HepG2 (cell line): ENCODE measurements around the gene RMI2. TPM values are rescaled to one million over a fixed set of nuclear protein-coding genes. Genes with fewer than 3 reads are reported as not detected.

Source experiments
- BHLHE40 ChIP-seq: IDR thresholded peaks from 2 replicates; pipeline ENCODE4 v1.6.1; 2011; ENCODE audit warnings: low read length, improper control_type of control experiment
- BRD4 ChIP-seq: sonication (generic); formaldehyde crosslinking; IDR thresholded peaks from 2 replicates; pipeline ENCODE4 v1.4.0; 2020; ENCODE audit warnings: missing genetic modification reagents
- CEBPZ ChIP-seq: IDR thresholded peaks from 2 replicates; pipeline ENCODE4 v1.6.1; 2012; ENCODE audit warnings: low read length, improper control_type of control experiment
- CHD2 ChIP-seq: IDR thresholded peaks from 2 replicates; pipeline ENCODE4 v1.6.1; 2011; ENCODE audit warnings: low read depth, low read length, improper control_type of control experiment
- FOXO1 ChIP-seq: sonication (generic); formaldehyde crosslinking; IDR thresholded peaks from 2 replicates; pipeline ENCODE4 v1.4.0; 2020; ENCODE audit warnings: missing genetic modification reagents
- GPN1 ChIP-seq: sonication (generic); formaldehyde crosslinking; IDR thresholded peaks from 2 replicates; pipeline ENCODE4 v1.5.1; 2020; ENCODE audit warnings: missing genetic modification reagents, borderline replicate concordance
- MNT ChIP-seq: fragments of 450-650 bp; IDR thresholded peaks from 2 replicates; pipeline ENCODE4 v1.6.1; 2016
- ONECUT2 ChIP-seq: sonication (generic); formaldehyde crosslinking; IDR thresholded peaks from 2 replicates; pipeline ENCODE4 v1.4.0; 2020; ENCODE audit warnings: missing genetic modification reagents
- REPIN1 ChIP-seq: sonication (generic); formaldehyde crosslinking; IDR thresholded peaks from 2 replicates; pipeline ENCODE4 v1.8.0; 2022; ENCODE audit warnings: missing genetic modification reagents, low read depth, mild to moderate bottlenecking, borderline replicate concordance
- RFX3 ChIP-seq: IDR thresholded peaks from 2 replicates; pipeline ENCODE4 v1.6.1; 2016; ENCODE audit warnings: missing biosample characterization, missing genetic modification reagents
- SIN3A ChIP-seq: IDR thresholded peaks from 2 replicates; pipeline ENCODE4 v1.6.1; 2011; ENCODE audit warnings: low read depth, mild to moderate bottlenecking, control low read depth, low read length, borderline replicate concordance
- ZFP36L1 ChIP-seq: sonication (generic); formaldehyde crosslinking; IDR thresholded peaks from 2 replicates; pipeline ENCODE4 v1.8.0; 2022; ENCODE audit warnings: mild to moderate bottlenecking, missing genetic modification reagents, moderate library complexity
- ZNF383 ChIP-seq: sonication (generic); formaldehyde crosslinking; IDR thresholded peaks from 2 replicates; pipeline ENCODE4 v1.4.0; 2020; ENCODE audit warnings: missing genetic modification reagents, mild to moderate bottlenecking, borderline replicate concordance
- ZNF550 ChIP-seq: sonication (generic); formaldehyde crosslinking; IDR thresholded peaks from 2 replicates; pipeline ENCODE4 v1.4.0; 2020; ENCODE audit warnings: mild to moderate bottlenecking, missing genetic modification reagents, borderline replicate concordance
- ZNF616 ChIP-seq: sonication (generic); formaldehyde crosslinking; IDR thresholded peaks from 2 replicates; pipeline ENCODE4 v1.5.0; 2020; ENCODE audit warnings: low read depth, mild to moderate bottlenecking, missing genetic modification reagents
- ZNF678 ChIP-seq: sonication (generic); formaldehyde crosslinking; IDR thresholded peaks from 2 replicates; pipeline ENCODE4 v1.4.0; 2020; ENCODE audit warnings: mild to moderate bottlenecking, missing genetic modification reagents
- polyA plus RNA-seq, 8 experiments: library from polyadenylated mRNA; depleted of rRNA in 3 of 8; stranded (reverse) in 7 of 8; unstranded in 1 of 8; fragments of >200 nt; fragmentation: Illumina TruSeq in 4 of 8; extraction: Trizol in 4 of 8; gene quantifications; 2 replicates each; pipeline versions ENCODE4 v1.2.1 to v1.2.3, GENCODE V29; 2011 to 2016; ENCODE audit warnings: low read depth in 4 of 8, missing spikeins in 1 of 8, mixed read lengths in 1 of 8; ENCODE audit not compliant: insufficient read depth in 1 of 8
- total RNA-seq, 5 experiments: library from RNA; depleted of rRNA; stranded (reverse); fragments of >200 nt; fragmentation: Illumina TruSeq; extraction: Trizol; gene quantifications; 2 replicates each; pipeline ENCODE4 v1.2.3, GENCODE V29; 2016; ENCODE audit warnings: low read depth in 1 of 5
- TF ChIP-seq, protein P1 (sequence below): sonication (generic); formaldehyde crosslinking; IDR thresholded peaks from 2 replicates; pipeline ENCODE4 v1.4.0; 2020; ENCODE audit warnings: low read depth, missing genetic modification reagents
- TF ChIP-seq, protein P2 (sequence below): sonication (generic); formaldehyde crosslinking; IDR thresholded peaks from 2 replicates; pipeline ENCODE4 v1.5.1; 2020; ENCODE audit warnings: missing genetic modification reagents, mild to moderate bottlenecking, borderline replicate concordance

RMI2 gene
- total and polyA plus RNA-seq, 2 of the 13 experiments (the other 11 are each of a cell fraction or from before 2014, with no cell fraction given) = 24.5 to 55.7 TPM

DNA sequence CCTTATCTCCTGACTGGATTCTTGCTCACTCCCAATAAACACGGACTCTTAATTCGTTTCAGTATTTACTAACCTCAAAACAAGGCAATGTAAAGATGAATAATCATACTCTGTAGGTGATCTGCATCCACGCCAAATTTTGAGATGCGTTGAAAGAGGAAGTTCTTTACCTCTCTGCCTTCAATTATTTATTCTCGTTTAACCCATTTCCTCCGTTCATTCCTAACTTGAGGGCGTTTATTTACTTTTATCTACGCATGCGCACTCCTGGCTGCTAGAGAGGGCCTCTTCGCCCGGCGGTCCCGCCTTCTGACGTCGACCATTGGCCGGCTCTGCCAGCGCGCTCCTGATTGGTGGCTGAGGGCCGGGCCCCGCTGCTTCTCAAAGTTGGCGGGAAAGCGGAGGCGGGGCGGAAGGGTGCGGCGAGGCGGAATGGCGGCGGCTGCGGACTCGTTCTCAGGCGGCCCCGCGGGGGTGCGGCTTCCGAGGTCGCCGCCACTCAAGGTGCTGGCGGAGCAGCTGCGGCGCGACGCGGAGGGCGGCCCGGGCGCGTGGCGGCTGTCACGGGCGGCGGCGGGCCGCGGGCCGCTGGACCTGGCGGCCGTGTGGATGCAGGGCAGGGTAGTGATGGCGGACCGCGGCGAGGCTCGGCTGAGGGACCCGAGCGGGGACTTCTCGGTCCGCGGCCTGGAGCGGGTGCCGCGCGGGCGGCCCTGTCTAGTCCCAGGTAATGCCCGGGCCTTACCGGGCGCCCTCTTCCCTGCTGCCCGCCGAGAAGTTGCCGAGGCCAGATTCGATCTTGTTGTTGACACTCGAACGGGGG lies at the start of gene RMI2 (continued):
- TF ChIP-seq, protein P1, sequence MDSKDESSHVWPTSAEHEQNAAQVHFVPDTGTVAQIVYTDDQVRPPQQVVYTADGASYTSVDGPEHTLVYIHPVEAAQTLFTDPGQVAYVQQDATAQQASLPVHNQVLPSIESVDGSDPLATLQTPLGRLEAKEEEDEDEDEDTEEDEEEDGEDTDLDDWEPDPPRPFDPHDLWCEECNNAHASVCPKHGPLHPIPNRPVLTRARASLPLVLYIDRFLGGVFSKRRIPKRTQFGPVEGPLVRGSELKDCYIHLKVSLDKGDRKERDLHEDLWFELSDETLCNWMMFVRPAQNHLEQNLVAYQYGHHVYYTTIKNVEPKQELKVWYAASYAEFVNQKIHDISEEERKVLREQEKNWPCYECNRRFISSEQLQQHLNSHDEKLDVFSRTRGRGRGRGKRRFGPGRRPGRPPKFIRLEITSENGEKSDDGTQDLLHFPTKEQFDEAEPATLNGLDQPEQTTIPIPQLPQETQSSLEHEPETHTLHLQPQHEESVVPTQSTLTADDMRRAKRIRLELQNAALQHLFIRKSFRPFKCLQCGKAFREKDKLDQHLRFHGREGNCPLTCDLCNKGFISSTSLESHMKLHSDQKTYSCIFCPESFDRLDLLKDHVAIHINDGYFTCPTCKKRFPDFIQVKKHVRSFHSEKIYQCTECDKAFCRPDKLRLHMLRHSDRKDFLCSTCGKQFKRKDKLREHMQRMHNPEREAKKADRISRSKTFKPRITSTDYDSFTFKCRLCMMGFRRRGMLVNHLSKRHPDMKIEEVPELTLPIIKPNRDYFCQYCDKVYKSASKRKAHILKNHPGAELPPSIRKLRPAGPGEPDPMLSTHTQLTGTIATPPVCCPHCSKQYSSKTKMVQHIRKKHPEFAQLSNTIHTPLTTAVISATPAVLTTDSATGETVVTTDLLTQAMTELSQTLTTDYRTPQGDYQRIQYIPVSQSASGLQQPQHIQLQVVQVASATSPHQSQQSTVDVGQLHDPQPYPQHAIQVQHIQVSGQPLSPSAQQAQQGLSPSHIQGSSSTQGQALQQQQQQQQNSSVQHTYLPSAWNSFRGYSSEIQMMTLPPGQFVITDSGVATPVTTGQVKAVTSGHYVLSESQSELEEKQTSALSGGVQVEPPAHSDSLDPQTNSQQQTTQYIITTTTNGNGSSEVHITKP (CRISPR knock-in tag) = no peak
- TF ChIP-seq SIN3A = peak; percentile 99
- peak; percentile 95 for TF ChIP-seq BRD4 (CRISPR knock-in tag)
- no peak for TF ChIP-seq GPN1 (CRISPR knock-in tag)
- no peak for TF ChIP-seq ZNF383 (CRISPR knock-in tag)
- peak; percentile 68; the same call in 1 of the 2 replicates for TF ChIP-seq FOXO1 (CRISPR knock-in tag)
- TF ChIP-seq MNT = peak; percentile 33; the same call in 1 of the 2 replicates
- TF ChIP-seq CHD2 = peak; percentile 60; the same call in 1 of the 2 replicates
- no peak for TF ChIP-seq CEBPZ
- TF ChIP-seq ONECUT2 (CRISPR knock-in tag) = peak; percentile 53; the same call in 1 of the 2 replicates
- TF ChIP-seq REPIN1 (CRISPR knock-in tag) = peak; percentile 72; the same call in 1 of the 2 replicates
- no peak; the same call in 1 of the 2 replicates for TF ChIP-seq ZNF678 (CRISPR knock-in tag)
- peak; percentile 97 for TF ChIP-seq ZFP36L1 (CRISPR knock-in tag)
- TF ChIP-seq BHLHE40 = no peak
- no peak for TF ChIP-seq ZNF550 (CRISPR knock-in tag)
- TF ChIP-seq, protein P2, sequence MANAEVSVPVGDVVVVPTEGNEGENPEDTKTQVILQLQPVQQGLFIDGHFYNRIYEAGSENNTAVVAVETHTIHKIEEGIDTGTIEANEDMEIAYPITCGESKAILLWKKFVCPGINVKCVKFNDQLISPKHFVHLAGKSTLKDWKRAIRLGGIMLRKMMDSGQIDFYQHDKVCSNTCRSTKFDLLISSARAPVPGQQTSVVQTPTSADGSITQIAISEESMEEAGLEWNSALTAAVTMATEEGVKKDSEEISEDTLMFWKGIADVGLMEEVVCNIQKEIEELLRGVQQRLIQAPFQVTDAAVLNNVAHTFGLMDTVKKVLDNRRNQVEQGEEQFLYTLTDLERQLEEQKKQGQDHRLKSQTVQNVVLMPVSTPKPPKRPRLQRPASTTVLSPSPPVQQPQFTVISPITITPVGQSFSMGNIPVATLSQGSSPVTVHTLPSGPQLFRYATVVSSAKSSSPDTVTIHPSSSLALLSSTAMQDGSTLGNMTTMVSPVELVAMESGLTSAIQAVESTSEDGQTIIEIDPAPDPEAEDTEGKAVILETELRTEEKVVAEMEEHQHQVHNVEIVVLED (CRISPR knock-in tag) = peak; percentile 61; the same call in 1 of the 2 replicates
- no peak for TF ChIP-seq ZNF616
- no peak for TF ChIP-seq RFX3 (CRISPR knock-in tag)
